ENCODE results near the gene LRP1B. TPM values are rescaled to one million over a fixed set of nuclear protein-coding genes. Genes with fewer than 3 reads are reported as not detected.
"Not testable (repeated sequence)": the region's sequence is repeated elsewhere in the genome, so short reads cannot be mapped to it uniquely, and the experiment has no call there.

The LRP1B gene
- total and polyA plus RNA-seq, 2 donors from 2014 or later, result 0.69 to 1.2 TPM

DNA sequence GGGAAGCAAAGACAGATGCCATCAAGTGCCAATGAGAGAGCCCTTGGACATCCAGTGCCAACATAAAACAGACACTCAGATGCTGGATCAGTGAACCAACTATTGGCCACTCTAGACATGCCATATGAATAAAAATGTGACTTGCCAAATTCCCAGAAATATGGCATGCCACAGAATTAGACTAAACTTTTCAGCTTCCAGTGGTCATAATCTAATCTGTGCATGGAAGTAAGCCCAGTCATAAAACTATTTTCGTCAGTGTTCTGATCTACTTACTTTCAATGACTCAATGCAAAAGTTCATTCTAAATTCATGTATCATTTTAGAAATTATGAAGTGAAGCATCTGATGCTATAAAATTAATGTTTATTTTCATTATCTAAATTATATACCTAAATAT lies 1844.4 kb downstream of the LRP1B start:
- Histone ChIP-seq H3K36me3 (ENCODE audit: control insufficient read depth in 2 of 3, insufficient read depth in 3 of 3, low read length in 3 of 3) (no peaks in the 10 kb centered on the region), H3K9ac (ENCODE audit: low read length in 3 of 3) (no peak overlapping the region), H3K27ac (ENCODE audit: low read depth in 2 of 2, low read length in 2 of 2) (no peak overlapping the region), H3K4me1 (ENCODE audit: control insufficient read depth in 2 of 3, insufficient read depth in 2 of 3, low read depth in 1 of 3, low read length in 3 of 3) (no peaks in the 10 kb centered on the region), H3K27me3 (ENCODE audit: control insufficient read depth, insufficient read depth, low read length) (no peaks in the 10 kb centered on the region), H3K9me3 (ENCODE audit: control insufficient read depth in 2 of 3, insufficient read depth in 1 of 3, low read length in 3 of 3) (no peaks in the 10 kb centered on the region), H3K4me3 (ENCODE audit: low read length in 3 of 3) (no peak overlapping the region)
- DNase-seq (no peak), FAIRE-seq (no peak)
- intact Hi-C loops (cut with DNase I), result no loop called here
- TF ChIP-seq, protein P1, sequence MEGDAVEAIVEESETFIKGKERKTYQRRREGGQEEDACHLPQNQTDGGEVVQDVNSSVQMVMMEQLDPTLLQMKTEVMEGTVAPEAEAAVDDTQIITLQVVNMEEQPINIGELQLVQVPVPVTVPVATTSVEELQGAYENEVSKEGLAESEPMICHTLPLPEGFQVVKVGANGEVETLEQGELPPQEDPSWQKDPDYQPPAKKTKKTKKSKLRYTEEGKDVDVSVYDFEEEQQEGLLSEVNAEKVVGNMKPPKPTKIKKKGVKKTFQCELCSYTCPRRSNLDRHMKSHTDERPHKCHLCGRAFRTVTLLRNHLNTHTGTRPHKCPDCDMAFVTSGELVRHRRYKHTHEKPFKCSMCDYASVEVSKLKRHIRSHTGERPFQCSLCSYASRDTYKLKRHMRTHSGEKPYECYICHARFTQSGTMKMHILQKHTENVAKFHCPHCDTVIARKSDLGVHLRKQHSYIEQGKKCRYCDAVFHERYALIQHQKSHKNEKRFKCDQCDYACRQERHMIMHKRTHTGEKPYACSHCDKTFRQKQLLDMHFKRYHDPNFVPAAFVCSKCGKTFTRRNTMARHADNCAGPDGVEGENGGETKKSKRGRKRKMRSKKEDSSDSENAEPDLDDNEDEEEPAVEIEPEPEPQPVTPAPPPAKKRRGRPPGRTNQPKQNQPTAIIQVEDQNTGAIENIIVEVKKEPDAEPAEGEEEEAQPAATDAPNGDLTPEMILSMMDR (IDR thresholded peaks at IDR 0.05; ENCODE audit: borderline replicate concordance, extremely low read depth, insufficient read depth), result no peak

DNA sequence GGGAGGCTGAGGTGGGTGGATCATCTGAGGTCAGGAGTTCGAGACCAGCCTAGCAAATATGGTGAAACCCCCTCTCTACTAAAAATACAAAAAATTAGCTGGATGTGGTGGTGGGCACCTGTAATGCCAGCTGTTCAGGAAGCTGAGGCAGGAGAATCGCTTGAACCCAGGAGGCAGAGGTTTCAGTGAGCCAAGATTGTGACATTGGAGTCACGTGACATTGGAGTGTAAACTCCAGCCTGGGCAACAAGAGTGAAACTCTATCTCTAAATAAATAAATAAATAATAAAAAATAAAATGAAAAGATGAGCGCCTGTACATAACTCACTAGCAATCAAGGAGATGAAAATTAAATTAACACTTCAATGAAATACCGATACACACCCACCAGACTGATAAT lies 1853.5 kb downstream of the LRP1B start:
- intact Hi-C loops (cut with DNase I); H3K36me3 ChIP-seq (ENCODE audit: control insufficient read depth in 2 of 3, insufficient read depth in 3 of 3, low read length in 3 of 3): not testable (repeated sequence)

DNA sequence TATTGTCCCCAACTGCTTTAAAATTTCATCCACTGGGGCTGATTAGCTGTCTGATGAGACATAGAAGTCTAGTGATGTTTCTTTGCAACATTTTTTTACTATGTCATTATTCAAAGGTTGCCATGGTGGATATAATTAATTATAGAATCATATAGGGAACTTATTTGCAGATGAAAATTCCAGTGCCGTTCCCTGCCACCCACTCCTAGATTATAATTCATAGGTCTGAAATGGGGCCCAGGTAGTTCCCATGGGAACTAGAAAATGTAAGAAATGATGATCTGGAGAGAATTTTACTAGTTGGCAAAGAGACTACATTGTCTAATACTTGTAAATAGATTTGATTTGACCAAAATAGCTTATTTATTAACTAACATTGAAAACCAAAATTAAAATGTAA lies 1854.2 kb downstream of the LRP1B start:
- H3K4me1 ChIP-seq (ENCODE audit: control insufficient read depth in 2 of 3, insufficient read depth in 2 of 3, low read depth in 1 of 3, low read length in 3 of 3), result no peaks in the 10 kb centered on the region
- no peaks in the 10 kb centered on the region for H3K27me3 ChIP-seq (ENCODE audit: control insufficient read depth, insufficient read depth, low read length)
- H3K4me3 ChIP-seq (ENCODE audit: low read length in 3 of 3), result no peak overlapping the region
- TF ChIP-seq, protein P1 (IDR thresholded peaks at IDR 0.05; ENCODE audit: borderline replicate concordance, extremely low read depth, insufficient read depth), result no peak
- no peaks in the 10 kb centered on the region for H3K9me3 ChIP-seq (ENCODE audit: control insufficient read depth in 2 of 3, insufficient read depth in 1 of 3, low read length in 3 of 3)
- intact Hi-C loops (cut with DNase I), result no loop called here
- no peak for FAIRE-seq
- no peaks in the 10 kb centered on the region for H3K36me3 ChIP-seq (ENCODE audit: control insufficient read depth in 2 of 3, insufficient read depth in 3 of 3, low read length in 3 of 3)
- H3K27ac ChIP-seq (ENCODE audit: low read depth in 2 of 2, low read length in 2 of 2), result no peak overlapping the region
- DNase-seq, result no peak
- no peak overlapping the region for H3K9ac ChIP-seq (ENCODE audit: low read length in 3 of 3)

More for the DNA sequence above, 1853.5 kb downstream of the LRP1B start:
- not testable (repeated sequence) for H3K4me3 ChIP-seq (ENCODE audit: low read length in 3 of 3); H3K27ac ChIP-seq (ENCODE audit: low read depth in 2 of 2, low read length in 2 of 2); H3K27me3 ChIP-seq (ENCODE audit: control insufficient read depth, insufficient read depth, low read length); H3K9ac ChIP-seq (ENCODE audit: low read length in 3 of 3); DNase-seq; H3K4me1 ChIP-seq (ENCODE audit: control insufficient read depth in 2 of 3, insufficient read depth in 2 of 3, low read depth in 1 of 3, low read length in 3 of 3); FAIRE-seq; H3K9me3 ChIP-seq (ENCODE audit: control insufficient read depth in 2 of 3, insufficient read depth in 1 of 3, low read length in 3 of 3)

DNA sequence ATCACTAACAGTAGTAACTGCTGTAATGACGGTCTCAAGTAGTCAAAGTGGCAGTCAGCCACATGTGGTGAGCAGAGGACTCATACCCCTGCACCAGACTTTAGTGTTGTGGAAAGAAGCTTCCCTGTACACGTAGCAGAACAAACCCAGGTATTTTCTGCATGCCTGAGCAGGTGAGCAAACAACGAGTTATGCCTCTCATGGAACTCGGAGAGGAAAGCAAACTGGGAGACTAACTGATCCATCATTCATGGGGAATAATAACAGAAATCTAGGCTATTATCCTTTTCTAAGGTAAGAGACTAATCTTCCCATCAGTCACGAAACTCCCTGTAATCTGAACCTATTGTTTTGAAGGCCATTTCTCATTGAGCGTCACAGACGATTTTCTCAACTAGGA lies 1855.4 kb downstream of the LRP1B start:
- TF ChIP-seq, protein P1 (IDR thresholded peaks at IDR 0.05; ENCODE audit: borderline replicate concordance, extremely low read depth, insufficient read depth), result no peak
- no peaks in the 10 kb centered on the region for H3K36me3 ChIP-seq (ENCODE audit: control insufficient read depth in 2 of 3, insufficient read depth in 3 of 3, low read length in 3 of 3)
- no peaks in the 10 kb centered on the region for H3K4me1 ChIP-seq (ENCODE audit: control insufficient read depth in 2 of 3, insufficient read depth in 2 of 3, low read depth in 1 of 3, low read length in 3 of 3)
- DNase-seq (no peak), FAIRE-seq (no peak)
- H3K27me3 ChIP-seq (ENCODE audit: control insufficient read depth, insufficient read depth, low read length), result no peaks in the 10 kb centered on the region
- H3K27ac ChIP-seq (ENCODE audit: low read depth in 2 of 2, low read length in 2 of 2), result no peak overlapping the region
- H3K4me3 ChIP-seq (ENCODE audit: low read length in 3 of 3), result no peak overlapping the region
- intact Hi-C loops (cut with DNase I), result no loop called here
- no peaks in the 10 kb centered on the region for H3K9me3 ChIP-seq (ENCODE audit: control insufficient read depth in 2 of 3, insufficient read depth in 1 of 3, low read length in 3 of 3)
- no peak overlapping the region for H3K9ac ChIP-seq (ENCODE audit: low read length in 3 of 3)
